ENCODE data around the gene WDR76.

The WDR76 gene

DNA sequence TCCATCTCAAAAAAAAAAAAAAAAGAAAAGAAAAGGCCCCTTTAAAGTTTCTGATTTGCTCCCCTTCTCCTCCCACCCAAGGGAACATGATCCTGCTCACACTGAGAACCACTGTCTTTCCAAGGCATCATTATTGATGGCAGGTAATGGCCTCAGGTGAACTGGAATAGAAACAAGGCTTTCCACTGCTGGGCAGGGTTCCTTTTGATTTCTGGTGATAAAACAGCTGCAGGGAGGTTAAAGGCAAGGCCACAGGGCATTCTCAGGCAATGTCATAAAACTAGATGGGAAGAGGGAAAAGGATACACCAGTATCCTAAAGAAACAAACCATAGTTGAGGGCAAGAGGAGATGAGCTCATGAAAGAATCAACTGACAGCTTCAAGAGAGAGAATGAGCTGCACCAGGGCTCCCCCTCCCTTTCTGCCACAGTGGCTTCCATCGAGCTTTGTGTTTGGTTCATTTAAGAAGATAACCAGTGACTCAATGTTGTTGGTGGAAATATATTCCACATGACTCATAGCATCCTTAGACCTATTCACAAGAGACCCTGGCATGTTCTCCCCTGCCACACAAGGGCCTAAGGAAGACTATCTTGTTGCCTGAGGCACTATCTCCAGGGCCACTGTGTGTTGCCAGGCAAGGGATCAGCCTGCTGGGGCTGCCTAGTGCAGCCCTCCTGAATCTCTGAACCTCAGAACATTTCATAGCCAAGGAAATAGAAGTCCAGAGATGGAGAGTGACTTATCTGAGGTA, 86.4 kb downstream of the WDR76 start:
- peak; percentile 98 for DNase-seq (ENCODE audit: low read depth)

DNA sequence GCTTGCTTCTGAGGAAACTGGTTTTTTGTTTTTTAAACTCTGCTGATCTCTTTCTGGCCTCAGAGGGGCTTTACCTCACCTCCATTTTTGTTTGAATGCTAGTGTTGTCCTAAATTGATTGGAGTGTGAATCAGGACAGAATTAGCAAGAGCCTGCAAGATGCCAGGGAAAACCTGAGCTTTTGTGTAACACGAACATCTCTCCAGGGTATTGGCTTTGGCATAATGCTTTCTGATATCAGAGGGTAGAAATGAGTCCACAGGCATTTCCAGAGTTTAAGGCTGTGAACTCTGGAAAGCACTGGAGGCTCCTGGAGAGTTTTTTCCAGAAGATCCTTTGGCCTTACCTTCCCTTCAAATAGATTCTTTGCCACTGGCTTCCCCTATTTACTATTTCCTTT, 87.1 kb downstream of the WDR76 start:
- DNase-seq (ENCODE audit: low read depth) = peak; percentile 35
- H3K4me3 ChIP-seq (ENCODE audit: control insufficient read depth, low read depth, low read length) = no peak overlapping the region
- TF ChIP-seq, protein P1, sequence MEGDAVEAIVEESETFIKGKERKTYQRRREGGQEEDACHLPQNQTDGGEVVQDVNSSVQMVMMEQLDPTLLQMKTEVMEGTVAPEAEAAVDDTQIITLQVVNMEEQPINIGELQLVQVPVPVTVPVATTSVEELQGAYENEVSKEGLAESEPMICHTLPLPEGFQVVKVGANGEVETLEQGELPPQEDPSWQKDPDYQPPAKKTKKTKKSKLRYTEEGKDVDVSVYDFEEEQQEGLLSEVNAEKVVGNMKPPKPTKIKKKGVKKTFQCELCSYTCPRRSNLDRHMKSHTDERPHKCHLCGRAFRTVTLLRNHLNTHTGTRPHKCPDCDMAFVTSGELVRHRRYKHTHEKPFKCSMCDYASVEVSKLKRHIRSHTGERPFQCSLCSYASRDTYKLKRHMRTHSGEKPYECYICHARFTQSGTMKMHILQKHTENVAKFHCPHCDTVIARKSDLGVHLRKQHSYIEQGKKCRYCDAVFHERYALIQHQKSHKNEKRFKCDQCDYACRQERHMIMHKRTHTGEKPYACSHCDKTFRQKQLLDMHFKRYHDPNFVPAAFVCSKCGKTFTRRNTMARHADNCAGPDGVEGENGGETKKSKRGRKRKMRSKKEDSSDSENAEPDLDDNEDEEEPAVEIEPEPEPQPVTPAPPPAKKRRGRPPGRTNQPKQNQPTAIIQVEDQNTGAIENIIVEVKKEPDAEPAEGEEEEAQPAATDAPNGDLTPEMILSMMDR (conservative IDR thresholded peaks at IDR 0.05; ENCODE audit: control insufficient read depth, insufficient read depth, low read depth, low read length) = no peak

More for the DNA sequence above, 86.4 kb downstream of the WDR76 start:
- no peak overlapping the region for H3K4me3 ChIP-seq (ENCODE audit: control insufficient read depth, low read depth, low read length)
- TF ChIP-seq, protein P1 (conservative IDR thresholded peaks at IDR 0.05; ENCODE audit: control insufficient read depth, insufficient read depth, low read depth, low read length) = no peak

DNA sequence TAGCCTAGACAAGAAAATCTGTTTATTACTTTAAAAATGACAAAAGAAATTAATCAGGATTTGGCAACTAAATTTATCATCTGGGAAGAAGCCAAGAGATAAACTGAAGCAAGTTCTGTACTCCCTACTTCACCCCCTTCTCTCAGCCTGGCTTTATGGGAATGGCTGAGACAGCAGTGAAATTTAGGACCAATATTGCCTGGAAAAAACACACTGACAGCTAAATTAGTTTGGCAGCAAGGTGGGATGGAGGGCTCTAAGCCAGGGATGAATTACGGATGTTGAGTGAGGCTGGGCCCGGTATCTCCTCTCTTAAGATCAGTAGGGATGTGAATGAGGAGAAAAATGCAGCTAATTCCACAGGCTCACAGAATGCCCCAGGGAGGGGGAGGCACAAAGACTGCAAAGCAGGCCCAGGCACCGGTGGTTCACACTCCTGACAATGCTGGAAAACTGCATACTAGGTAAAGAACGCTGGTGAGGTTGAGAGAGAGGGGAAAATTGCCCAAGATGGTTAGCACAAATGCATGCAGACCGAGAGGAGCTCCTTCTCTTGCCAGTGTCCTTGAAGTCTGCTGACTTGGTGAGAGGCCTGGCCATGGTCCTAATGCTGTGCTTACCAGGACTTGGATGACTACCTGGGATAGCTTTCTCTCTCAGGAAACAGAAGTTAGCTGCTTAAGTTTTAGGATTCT, 89.0 kb downstream of the WDR76 start:
- TF ChIP-seq, protein P1 (conservative IDR thresholded peaks at IDR 0.05; ENCODE audit: control insufficient read depth, insufficient read depth, low read depth, low read length) = no peak
- H3K4me3 ChIP-seq (ENCODE audit: control insufficient read depth, low read depth, low read length) = no peak overlapping the region
- DNase-seq (ENCODE audit: low read depth) = no peak

DNA sequence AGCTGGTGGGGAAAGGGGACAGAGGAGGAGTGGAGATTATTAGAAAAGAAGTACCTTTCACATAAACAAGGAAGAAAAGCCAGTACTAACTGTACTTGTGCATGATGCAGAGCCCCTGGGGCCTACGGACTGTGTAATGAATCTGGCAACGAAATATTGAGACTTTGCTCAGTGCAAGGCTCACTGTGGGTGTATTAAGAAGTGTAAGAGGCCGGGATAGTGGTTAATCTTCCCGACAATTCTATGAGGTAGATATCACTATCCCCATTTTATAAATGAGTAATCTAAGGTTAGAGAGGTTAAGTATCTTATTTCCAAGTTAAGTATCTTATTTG, 89.5 kb downstream of the WDR76 start:
- TF ChIP-seq, protein P1 (conservative IDR thresholded peaks at IDR 0.05; ENCODE audit: control insufficient read depth, insufficient read depth, low read depth, low read length) = no peak

More for the DNA sequence above, 89.5 kb downstream of the WDR76 start:
- DNase-seq (ENCODE audit: low read depth) = no peak
- H3K4me3 ChIP-seq (ENCODE audit: control insufficient read depth, low read depth, low read length) = no peak overlapping the region

Data from fibroblast of mammary gland (primary cell).